Neutrophil (primary cell): ENCODE results near the gene FCN1.
"Not testable (repeated sequence)": the region's sequence is repeated elsewhere in the genome, so short reads cannot be mapped to it uniquely, and the experiment has no call there.

Experiments used
- H3K27ac ChIP-seq: fragments of 200-600 bp; sonication (generic); 2 replicates; pipeline ENCODE4 v1.5.1; 2016; ENCODE audit warnings: mild to moderate bottlenecking, moderate library complexity
- H3K27me3 ChIP-seq: fragments of 200-600 bp; sonication (generic); 2 replicates; pipeline ENCODE4 v1.6.0; 2016; ENCODE audit warnings: mild to moderate bottlenecking
- H3K36me3 ChIP-seq: fragments of 200-600 bp; sonication (generic); 2 replicates; pipeline ENCODE4 v1.5.1; 2017
- H3K4me1 ChIP-seq, 2 experiments: fragments of 200-600 bp in 1 of 2; sonication (generic) in 1 of 2; 1 replicate in 1 of 2; 2 replicates in 1 of 2; pipeline versions ENCODE4 v1.5.1 to v1.6.1; 2013 to 2016; ENCODE audit warnings: low read depth in 1 of 2, low read length in 1 of 2, mild to moderate bottlenecking in 1 of 2, moderate library complexity in 1 of 2; ENCODE audit not compliant: control insufficient read depth in 1 of 2, insufficient read depth in 1 of 2
- H3K4me3 ChIP-seq, 2 experiments: fragments of 200-600 bp in 1 of 2; sonication (generic) in 1 of 2; 1 replicate in 1 of 2; 2 replicates in 1 of 2; pipeline ENCODE4 v1.5.1; 2013 to 2016; ENCODE audit warnings: low read depth in 1 of 2, low read length in 1 of 2, mild to moderate bottlenecking in 1 of 2, moderate library complexity in 1 of 2
- H3K9me3 ChIP-seq: fragments of 200-600 bp; sonication (generic); 2 replicates; pipeline ENCODE4 v1.5.1; 2016
- CTCF ChIP-seq: fragments of 200-600 bp; sonication (generic); IDR thresholded peaks from 2 replicates; pipeline ENCODE4 v1.5.1; 2016; ENCODE audit warnings: antibody characterized with exemption

The FCN1 gene

DNA sequence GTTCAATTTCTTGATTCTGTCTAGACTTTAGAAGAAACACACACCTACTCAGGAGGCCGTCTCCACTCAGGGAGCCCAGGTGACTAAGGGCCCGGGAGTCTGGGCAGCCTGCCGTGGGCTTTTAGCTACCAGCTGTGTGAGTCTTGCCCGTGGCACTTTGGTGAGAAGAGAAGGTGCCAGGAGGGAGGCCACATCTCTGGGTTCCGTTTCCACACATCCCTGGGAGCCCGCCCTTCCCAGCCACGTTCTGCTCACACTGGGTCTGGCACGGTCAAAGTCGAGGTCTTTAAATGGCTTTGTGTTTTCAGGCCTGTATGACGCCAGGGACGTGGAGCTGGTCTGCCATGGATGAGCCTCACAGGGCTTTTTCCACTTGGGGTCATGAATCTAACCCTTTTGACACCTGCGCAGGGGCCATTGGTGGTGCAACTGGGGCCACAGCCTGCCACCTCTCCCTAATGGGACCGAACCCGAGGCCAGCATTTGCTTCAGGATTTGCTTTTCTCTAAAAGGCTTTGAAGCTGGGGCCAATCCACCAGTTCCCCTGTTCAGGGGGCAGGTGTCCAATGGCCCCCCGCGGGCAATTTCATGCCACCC, 54.3 kb downstream of the FCN1 start:
- Histone ChIP-seq H3K27ac (no peak overlapping the region), H3K4me3 (no peak overlapping the region), H3K9me3 (no peaks in the 10 kb centered on the region), H3K36me3 (no peaks in the 10 kb centered on the region), H3K27me3 (peaks cover 17% of the 10 kb centered on the region), H3K4me1 (no peaks in the 10 kb centered on the region)
- no peak for TF ChIP-seq CTCF

GRCh38 chr9:134861595-134862334, 55.9 kb downstream of the FCN1 start:
- TF ChIP-seq CTCF: no peak
- peaks cover 17% of the 10 kb centered on the region for H3K27me3 ChIP-seq

GRCh38 chr9:134860510-134860909, 57.2 kb downstream of the FCN1 start:
- no peak for TF ChIP-seq CTCF
- Histone ChIP-seq H3K4me1 (no peaks in the 10 kb centered on the region), H3K27ac (no peak overlapping the region), H3K9me3 (no peaks in the 10 kb centered on the region), H3K27me3 (peaks cover 17% of the 10 kb centered on the region), H3K4me3 (no peak overlapping the region), H3K36me3 (no peaks in the 10 kb centered on the region)

More at GRCh38 chr9:134861595-134862334, 55.9 kb downstream of the FCN1 start:
- no peak overlapping the region for H3K4me3 ChIP-seq
- no peaks in the 10 kb centered on the region for H3K36me3 ChIP-seq
- no peak overlapping the region for H3K27ac ChIP-seq
- no peaks in the 10 kb centered on the region for H3K4me1 ChIP-seq
- H3K9me3 ChIP-seq: no peaks in the 10 kb centered on the region

DNA sequence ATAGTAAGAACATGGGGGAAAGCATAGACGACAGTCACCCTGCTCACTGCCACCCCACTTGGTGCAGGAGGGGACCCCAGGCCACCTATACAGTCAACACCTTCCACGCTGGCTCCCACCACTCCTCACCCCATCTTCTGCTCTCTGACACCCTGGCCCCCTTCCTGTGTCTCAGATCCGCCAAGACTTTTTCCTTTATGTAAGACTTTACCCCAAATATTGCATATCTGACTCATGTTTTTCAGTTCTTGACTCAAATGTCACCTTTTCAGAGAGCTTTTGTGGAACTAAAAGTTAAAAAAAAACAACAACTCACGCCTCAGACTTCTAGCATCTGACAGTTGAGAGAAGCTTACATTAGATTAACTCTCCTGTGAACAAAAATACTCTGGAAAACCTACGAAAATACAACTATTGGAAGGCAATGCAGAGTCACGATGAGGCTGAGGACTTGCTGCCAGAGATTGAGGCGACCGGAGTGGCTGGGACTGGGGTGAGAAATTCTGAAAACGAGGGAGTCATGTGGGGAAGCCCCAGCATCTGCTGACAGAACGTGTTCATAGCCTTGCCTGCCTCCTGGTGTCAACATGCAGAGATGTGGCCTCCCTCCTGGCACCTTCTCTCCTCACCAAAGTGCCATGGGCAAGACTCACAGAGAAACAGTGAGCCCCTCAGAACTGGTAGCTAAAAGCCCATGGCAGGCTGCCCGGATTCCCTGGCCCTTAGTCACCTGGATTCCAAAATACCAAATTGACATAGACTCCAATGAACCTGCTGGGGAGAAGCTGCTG, 59.5 kb downstream of the FCN1 start:
- Histone ChIP-seq H3K27ac (no peak overlapping the region), H3K36me3 (no peaks in the 10 kb centered on the region), H3K4me3 (no peak overlapping the region), H3K4me1 (no peaks in the 10 kb centered on the region), H3K9me3 (no peaks in the 10 kb centered on the region), H3K27me3 (peaks cover 22% of the 10 kb centered on the region)
- no peak for TF ChIP-seq CTCF

DNA sequence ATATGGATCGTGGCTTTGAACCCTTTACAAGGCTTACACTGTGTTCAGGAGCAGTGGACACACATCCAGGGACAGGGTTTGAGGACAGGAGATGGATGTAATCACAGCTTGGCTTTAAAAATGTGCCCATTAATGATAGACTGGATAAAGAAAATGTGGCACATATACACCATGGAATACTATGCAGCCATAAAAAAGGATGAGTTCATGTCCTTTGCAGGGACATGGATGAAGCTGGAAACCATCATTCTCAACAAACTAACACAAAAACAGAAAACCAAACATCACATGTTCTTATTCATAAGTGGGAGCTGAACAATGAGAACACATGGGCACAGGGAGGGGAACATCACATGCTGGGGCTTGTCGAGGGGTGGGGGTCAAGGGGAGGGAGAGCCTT, 60.3 kb downstream of the FCN1 start:
- H3K27me3 ChIP-seq: peaks cover 26% of the 10 kb centered on the region
- H3K36me3 ChIP-seq, H3K4me1 ChIP-seq, H3K27ac ChIP-seq, H3K4me3 ChIP-seq, H3K9me3 ChIP-seq: not testable (repeated sequence)
